Measurements from ENCODE around the gene TTC6. TPM values are rescaled to one million over a fixed set of nuclear protein-coding genes. Genes with fewer than 3 reads are reported as not detected.

TTC6 gene
- total RNA-seq, 2 experiments from 2014 or later = not detected

- DNase-seq = no peak
- CTCF ChIA-PET = no interaction called here
- no peak overlapping the region for H3K27ac Mint-ChIP-seq
- H3K9me3 Mint-ChIP-seq = peaks cover 4% of the 10 kb centered on the region
- H3K4me1 Mint-ChIP-seq (ENCODE audit: low read depth) = peaks cover 27% of the 10 kb centered on the region
- intact Hi-C loops (cut with micrococcal nuclease) = loop anchor here (1.0 to 10.0 kb wide), 4 partner anchors 281 to 1659 kb away; no protein-coding TSS in a partner anchor
- H3K4me3 Mint-ChIP-seq = peak overlapping the region; percentile 50
- H3K27me3 Mint-ChIP-seq (ENCODE audit: low read depth) = peaks cover 74% of the 10 kb centered on the region
- H3K36me3 Mint-ChIP-seq (ENCODE audit: low read depth) = peaks cover 15% of the 10 kb centered on the region
Observed at GRCh38 chr14:37593511-37594237, 1.8 kb upstream of the TTC6 start.

DNA sequence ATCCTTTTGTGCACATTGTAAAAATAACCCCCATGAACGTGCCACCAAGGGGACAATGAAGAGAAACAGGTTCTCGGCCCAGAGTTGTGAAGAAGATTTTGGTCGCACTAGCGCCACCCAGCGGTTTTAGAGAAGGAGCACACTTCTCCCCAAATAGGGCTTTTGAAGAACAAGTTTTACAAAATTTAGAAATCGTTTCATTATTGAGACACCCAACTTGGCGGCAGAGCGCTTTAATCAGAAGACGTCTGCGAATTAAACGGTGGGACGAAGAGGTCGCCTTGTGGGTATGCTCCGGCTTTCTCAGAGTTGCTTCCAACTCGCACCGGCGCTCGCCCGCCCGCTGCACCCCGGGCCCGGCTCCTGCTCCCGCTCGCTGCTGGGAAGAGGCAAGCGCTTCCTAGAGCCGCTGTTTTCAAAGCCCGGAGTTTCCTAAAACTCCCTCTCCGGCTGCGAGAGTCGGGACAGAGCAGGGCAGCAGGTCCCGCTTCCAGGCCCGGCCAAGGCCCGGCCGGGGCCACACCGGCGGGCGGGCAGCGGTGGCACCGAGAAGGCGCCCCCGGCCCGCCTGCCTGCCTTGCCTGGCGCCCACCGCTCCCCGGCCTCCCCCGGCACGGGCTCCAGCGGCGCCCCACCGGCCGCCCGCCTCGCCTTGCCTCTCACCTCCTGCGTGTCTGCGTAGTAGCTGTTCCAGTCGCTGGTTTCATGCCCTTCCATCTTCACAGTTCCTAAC, 1.0 kb upstream of the TTC6 start:
- peaks cover 4% of the 10 kb centered on the region for H3K9me3 Mint-ChIP-seq
- H3K27me3 Mint-ChIP-seq (ENCODE audit: low read depth) = peaks cover 74% of the 10 kb centered on the region
- H3K36me3 Mint-ChIP-seq (ENCODE audit: low read depth) = peaks cover 18% of the 10 kb centered on the region
- peak overlapping the region; percentile 53 for H3K4me3 Mint-ChIP-seq
- peak overlapping the region; percentile 47 for H3K27ac Mint-ChIP-seq
- intact Hi-C loops (cut with micrococcal nuclease) = loop anchor here (1.0 to 10.0 kb wide), 4 partner anchors 280 to 1660 kb away; no protein-coding TSS in a partner anchor
- CTCF ChIA-PET = no interaction called here
- H3K4me1 Mint-ChIP-seq (ENCODE audit: low read depth) = peaks cover 34% of the 10 kb centered on the region
- peak; percentile 72 for DNase-seq

DNA sequence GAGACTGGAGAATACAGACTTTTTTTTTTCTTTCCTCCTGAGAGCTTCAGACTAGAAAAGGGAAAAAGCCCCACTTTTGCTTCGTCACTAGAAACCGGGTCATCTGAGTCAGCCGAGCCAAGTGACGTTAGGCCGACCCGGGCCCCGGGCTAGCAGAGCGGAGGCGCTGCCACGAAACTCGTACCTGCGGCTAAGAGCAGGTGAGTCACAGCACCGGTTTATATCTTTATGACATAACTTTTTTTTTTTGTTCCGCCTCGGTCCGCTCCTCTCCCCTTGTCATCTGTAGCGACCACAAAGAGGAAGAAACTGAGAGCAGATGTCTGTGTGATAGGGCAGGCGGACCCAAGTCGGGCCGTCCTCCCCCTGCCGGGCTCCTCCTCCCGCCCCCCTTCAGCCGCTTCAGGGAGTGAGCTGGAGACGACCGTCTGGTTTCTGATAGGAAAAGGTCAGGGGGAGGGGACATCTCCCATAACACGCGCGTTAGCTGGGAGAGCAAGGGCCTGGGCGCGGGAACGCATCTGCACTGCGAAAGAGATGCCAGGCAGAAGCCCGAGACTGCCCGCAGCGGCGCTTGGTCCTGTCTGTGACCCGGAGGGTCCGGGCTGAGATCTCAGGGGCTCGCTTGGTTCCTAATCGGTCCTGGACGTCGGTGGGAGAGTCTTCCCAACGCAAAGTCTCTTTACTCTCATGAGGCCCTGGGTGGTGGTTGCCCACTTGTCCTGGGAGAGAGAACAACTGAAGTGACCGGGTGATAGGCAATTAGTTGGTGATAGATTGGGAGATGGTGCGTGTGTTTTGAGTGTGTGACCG, 586 bp downstream of the TTC6 start:
- Mint-ChIP-seq H3K9me3 (peaks cover 4% of the 10 kb centered on the region), H3K4me3 (peak overlapping the region; percentile 56), H3K27ac (peak overlapping the region; percentile 46), H3K4me1 (ENCODE audit: low read depth) (peaks cover 39% of the 10 kb centered on the region), H3K27me3 (ENCODE audit: low read depth) (peaks cover 76% of the 10 kb centered on the region), H3K36me3 (ENCODE audit: low read depth) (peaks cover 17% of the 10 kb centered on the region)
- CTCF ChIA-PET = interaction anchor here (0.6 kb wide), 1 partner anchor 258 kb away, joined by 3 read pairs; no protein-coding TSS in a partner anchor
- peak; percentile 91 for DNase-seq
- intact Hi-C loops (cut with micrococcal nuclease) = loop anchor here (1.0 to 10.0 kb wide), 8 partner anchors 469 to 1671 kb away; partner anchors contain the start of gene PAX9

- Mint-ChIP-seq H3K9me3 (peaks cover 4% of the 10 kb centered on the region), H3K4me3 (no peak overlapping the region), H3K36me3 (ENCODE audit: low read depth) (peaks cover 14% of the 10 kb centered on the region), H3K27me3 (ENCODE audit: low read depth) (peaks cover 77% of the 10 kb centered on the region), H3K27ac (peak overlapping the region; percentile 8), H3K4me1 (ENCODE audit: low read depth) (peaks cover 39% of the 10 kb centered on the region)
- CTCF ChIA-PET = no interaction called here
- intact Hi-C loops (cut with micrococcal nuclease) = loop anchor here (5.0 to 10.0 kb wide), 7 partner anchors 935 to 1670 kb away; partner anchors contain the start of gene PAX9
- DNase-seq = no peak
Observed at GRCh38 chr14:37596790-37597472, 1.5 kb downstream of the TTC6 start.

DNA sequence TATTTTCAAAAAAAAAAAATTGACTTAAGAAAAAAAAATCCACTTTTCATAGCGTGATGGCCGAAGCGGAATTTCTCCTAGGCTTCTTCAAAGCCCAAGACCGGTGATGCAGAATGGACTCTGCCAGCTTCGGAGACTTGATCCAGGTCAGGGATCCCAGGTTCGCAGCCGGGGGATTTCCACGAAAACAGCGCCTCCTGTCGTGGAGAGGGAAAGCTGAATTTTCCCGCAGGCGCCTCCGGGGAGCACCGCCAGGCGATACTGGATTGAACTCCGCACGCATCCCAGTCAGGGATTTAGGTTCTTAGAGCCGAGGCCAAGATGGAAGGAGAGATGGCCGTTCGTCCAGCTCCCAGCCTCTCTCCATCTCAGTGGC, 2.1 kb downstream of the TTC6 start:
- intact Hi-C loops (cut with micrococcal nuclease) = loop anchor here (5.0 to 10.0 kb wide), 7 partner anchors 935 to 1670 kb away; partner anchors contain the start of gene PAX9
- H3K27ac Mint-ChIP-seq = no peak overlapping the region
- peaks cover 75% of the 10 kb centered on the region for H3K27me3 Mint-ChIP-seq (ENCODE audit: low read depth)
- peaks cover 13% of the 10 kb centered on the region for H3K36me3 Mint-ChIP-seq (ENCODE audit: low read depth)
- DNase-seq = no peak
- H3K9me3 Mint-ChIP-seq = peaks cover 3% of the 10 kb centered on the region
- no peak overlapping the region for H3K4me3 Mint-ChIP-seq
- CTCF ChIA-PET = no interaction called here
- H3K4me1 Mint-ChIP-seq (ENCODE audit: low read depth) = peaks cover 38% of the 10 kb centered on the region

DNA sequence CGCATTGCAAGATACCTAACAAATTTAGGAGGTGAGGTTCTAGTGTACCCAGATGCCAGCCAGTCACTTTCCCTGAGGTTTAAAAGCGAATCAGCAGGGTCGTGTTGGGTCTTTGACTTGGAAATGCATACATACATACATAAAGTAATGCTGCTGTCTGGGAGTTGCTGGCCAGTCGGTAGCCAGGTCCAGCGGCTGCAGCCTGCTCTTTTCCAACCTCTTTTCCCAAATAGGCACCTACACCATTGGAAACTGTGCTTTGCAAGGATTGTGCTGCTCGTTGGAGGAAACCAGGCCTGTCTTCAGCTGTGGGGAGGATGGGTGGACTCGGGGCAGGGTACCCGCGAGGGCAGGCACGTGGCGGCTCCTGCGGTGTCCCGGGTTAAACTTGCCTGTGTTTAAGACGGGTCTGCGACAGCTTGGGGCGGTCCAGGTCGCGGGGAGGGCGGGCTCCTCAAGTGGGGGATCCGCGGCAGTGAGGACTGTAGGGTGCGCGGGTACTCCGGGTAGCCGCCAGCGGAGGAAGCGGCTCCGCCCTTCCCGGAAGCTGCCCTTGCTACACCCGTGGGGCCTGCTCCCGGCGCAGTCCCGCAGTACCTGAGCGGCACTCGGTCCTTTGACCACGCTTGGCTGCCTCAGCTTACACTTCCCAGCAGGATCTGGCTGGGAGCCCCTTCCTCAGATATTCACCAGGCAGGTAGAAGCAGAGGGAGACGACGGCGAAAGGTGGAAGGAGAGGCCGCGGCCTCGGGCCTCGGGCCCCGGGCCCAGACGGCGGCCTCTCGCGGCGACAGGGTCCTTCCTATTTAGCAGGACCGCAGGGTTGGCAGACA, 2.7 kb downstream of the TTC6 start:
- H3K4me1 Mint-ChIP-seq (ENCODE audit: low read depth) = peaks cover 35% of the 10 kb centered on the region
- intact Hi-C loops (cut with micrococcal nuclease) = loop anchor here (5.0 to 10.0 kb wide), 7 partner anchors 936 to 1669 kb away; partner anchors contain the start of gene PAX9
- no peak for DNase-seq
- no peak overlapping the region for H3K27ac Mint-ChIP-seq
- peaks cover 75% of the 10 kb centered on the region for H3K27me3 Mint-ChIP-seq (ENCODE audit: low read depth)
- no peak overlapping the region for H3K4me3 Mint-ChIP-seq
- peaks cover 9% of the 10 kb centered on the region for H3K36me3 Mint-ChIP-seq (ENCODE audit: low read depth)
- CTCF ChIA-PET = no interaction called here
- peaks cover 2% of the 10 kb centered on the region for H3K9me3 Mint-ChIP-seq

DNA sequence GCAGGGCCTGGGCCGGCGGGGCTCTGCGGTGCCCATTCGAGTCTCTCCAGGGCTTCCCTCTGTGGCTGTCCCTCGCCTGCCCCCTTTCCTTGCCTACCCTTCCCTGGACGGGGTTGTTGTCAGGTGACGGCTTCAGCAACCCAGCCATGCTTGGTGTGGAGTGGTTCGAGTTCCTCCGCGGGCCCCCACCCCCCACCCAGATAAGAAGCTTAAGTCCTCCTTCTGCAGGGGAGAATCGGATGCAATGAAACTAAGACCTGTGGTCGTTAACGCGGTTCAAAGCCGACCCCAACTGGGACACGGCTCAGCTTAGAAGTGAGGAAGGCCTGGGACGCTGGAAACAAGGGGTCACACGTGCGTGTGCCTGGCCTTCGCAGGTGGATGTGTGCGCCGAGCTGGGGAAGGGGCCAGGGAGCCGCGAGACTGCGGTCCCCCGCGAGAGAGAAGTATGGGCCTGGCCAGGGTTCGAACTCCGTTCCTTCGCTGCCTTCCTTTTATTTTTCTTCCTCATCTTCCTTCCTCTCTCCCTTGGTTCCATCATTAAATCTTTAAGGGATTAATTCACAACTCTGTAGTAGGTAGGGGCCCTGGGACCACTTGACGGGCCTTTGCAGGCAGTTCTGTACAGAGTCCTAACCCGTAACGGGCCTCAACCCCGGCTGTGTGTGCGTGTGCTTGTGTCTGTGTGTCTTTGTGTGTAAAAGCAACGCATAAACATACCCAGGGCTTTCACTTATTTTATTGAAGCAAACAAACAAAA, 3.5 kb downstream of the TTC6 start:
- CTCF ChIA-PET = no interaction called here
- no peak overlapping the region for H3K4me3 Mint-ChIP-seq
- DNase-seq = no peak
- intact Hi-C loops (cut with micrococcal nuclease) = loop anchor here (5.0 to 10.0 kb wide), 7 partner anchors 937 to 1668 kb away; partner anchors contain the start of gene PAX9
- H3K27ac Mint-ChIP-seq = peak overlapping the region; percentile 50
- peaks cover 73% of the 10 kb centered on the region for H3K27me3 Mint-ChIP-seq (ENCODE audit: low read depth)
- H3K9me3 Mint-ChIP-seq = peaks cover 2% of the 10 kb centered on the region
- peaks cover 9% of the 10 kb centered on the region for H3K36me3 Mint-ChIP-seq (ENCODE audit: low read depth)
- peaks cover 35% of the 10 kb centered on the region for H3K4me1 Mint-ChIP-seq (ENCODE audit: low read depth)

DNA sequence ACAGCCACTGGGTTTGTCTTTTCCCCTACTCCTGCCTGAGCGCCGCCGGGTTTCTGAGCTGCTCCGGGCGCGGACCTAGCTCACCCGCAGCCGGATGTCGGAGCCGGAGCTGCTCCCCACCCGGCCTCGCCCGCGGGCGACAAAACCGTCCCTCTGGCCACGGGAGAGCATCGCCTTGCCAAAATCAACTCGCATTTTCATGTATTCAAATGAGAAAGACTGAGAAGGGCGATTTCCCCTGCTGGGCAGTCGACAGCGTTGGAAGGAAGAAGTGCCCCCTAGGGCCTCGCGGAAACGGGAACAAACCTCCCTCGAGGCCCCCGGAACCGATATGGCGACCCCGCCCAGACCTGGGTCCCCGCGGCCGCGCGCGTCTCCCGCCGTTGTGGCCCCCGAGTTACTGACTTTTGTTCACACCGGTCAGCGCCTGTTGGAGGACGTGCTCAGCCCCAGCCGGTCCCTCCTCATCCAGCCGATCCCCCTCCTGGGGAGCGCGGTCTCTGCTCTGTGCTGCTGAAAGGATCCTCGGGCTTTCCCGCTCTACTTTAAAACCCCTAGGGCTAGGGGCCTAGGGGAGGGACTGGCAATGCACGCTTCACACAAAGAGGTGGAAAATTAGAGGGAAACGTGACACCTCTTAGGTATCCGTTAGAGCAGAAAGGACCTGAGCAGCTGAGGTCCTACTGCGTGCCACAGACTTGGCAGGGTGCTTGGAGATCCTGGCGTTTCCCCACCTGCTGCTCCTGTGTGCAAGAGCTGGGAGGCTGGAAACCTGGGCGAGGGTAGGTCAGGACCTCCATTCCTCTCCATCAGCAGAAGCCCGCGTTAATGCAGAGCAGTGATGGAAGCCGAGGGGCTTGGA, 4.3 kb downstream of the TTC6 start:
- no peak overlapping the region for H3K4me3 Mint-ChIP-seq

GRCh38 chr14:37600880-37601741, 5.7 kb downstream of the TTC6 start:
- Mint-ChIP-seq H3K4me1 (ENCODE audit: low read depth) (peaks cover 24% of the 10 kb centered on the region), H3K27me3 (ENCODE audit: low read depth) (peaks cover 72% of the 10 kb centered on the region), H3K36me3 (ENCODE audit: low read depth) (peaks cover 5% of the 10 kb centered on the region), H3K4me3 (no peak overlapping the region), H3K27ac (no peak overlapping the region), H3K9me3 (peaks cover 2% of the 10 kb centered on the region)
- intact Hi-C loops (cut with micrococcal nuclease) = no loop called here
- no peak for DNase-seq
- CTCF ChIA-PET = interaction anchor here (1.1 kb wide), 1 partner anchor 14 kb away, joined by 4 read pairs; no protein-coding TSS in a partner anchor

More for the DNA sequence above, 4.3 kb downstream of the TTC6 start:
- Mint-ChIP-seq H3K9me3 (peaks cover 2% of the 10 kb centered on the region), H3K4me1 (ENCODE audit: low read depth) (peaks cover 31% of the 10 kb centered on the region), H3K27ac (no peak overlapping the region), H3K27me3 (ENCODE audit: low read depth) (peaks cover 70% of the 10 kb centered on the region), H3K36me3 (ENCODE audit: low read depth) (peaks cover 5% of the 10 kb centered on the region)
- intact Hi-C loops (cut with micrococcal nuclease) = loop anchor here (5.0 to 10.0 kb wide), 7 partner anchors 937 to 1668 kb away; partner anchors contain the start of gene PAX9
- DNase-seq = no peak
- CTCF ChIA-PET = no interaction called here

Data from activated naive CD4-positive, alpha-beta T cell treated with anti-CD3 and anti-CD28 coated beads for 36 hours (primary cell).